Measurements from ENCODE around the gene PNPLA5.

PNPLA5 gene

DNA sequence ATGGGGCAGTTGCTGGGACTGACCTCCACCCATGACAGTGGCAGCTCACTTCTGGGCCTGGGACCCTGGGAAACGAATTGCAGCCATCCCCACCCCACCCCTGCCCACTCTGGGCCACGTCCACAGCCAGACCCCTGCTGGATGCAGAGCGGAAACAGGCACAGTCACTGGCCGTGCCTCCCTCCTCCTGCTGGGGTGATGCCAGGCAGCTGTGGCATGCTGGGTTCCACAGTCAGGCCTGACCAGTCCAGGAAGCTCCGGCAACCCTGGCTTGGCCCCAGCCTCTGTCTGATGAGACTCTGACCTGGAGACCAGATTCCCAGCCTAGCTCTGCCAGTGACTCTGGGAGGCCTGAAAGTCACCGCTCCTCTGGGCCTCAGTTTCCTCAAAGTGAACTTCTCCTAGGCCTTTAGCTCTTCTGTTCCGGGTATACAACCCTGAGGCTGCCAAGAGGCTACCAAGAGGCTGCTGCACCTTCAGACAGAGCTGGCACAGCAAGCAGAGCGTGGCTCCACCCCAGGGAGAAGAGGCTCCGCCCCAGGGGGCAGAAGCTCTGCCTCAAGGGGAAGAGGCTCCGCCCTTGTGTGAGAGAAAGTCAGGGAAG is 38.4 kb downstream of the PNPLA5 start:
- DNase-seq: no peak

DNA sequence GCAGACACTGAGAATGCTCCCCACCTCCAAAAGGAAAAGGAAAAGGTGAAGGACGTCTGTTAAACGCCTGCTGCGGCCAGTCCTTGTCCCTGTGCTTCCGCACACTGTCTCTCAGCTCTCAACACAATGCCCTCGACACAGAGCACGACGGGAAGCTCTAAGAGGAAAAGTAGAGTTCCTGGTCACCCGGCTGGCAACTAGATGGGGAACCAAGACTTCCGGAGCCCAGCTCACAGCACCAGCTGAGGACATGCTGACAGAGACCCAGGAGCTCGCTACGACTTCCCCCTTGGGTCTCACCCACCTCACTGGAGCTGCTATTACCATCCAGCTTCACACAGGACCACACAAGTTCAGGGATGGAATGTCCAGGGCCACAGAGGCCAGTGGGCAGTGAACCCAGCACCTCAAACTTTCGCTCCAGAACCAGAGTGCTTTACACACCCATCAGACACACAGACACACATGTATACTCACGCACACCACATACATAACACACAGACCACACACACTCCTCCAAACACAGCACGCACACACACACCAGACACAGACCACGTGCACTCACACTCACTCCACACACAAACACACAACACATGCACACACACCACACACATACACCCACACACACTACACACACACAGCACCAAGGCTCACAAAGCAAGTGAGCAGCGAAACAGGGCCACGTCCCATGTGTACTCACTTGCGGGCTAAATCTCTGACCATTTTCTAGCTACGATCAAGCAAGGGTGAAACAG is 39.1 kb downstream of the PNPLA5 start:
- no peak for DNase-seq

GRCh38 chr22:43851979-43852307 is 39.9 kb downstream of the PNPLA5 start:
- DNase-seq: no peak

GRCh38 chr22:43851058-43851978 is 40.5 kb downstream of the PNPLA5 start:
- no peak for DNase-seq

GRCh38 chr22:43850529-43850928 is 41.3 kb downstream of the PNPLA5 start:
- DNase-seq: no peak

- peak; percentile 13 for DNase-seq
These were observed 42.1 kb downstream of the PNPLA5 start for GRCh38 chr22:43849731-43850130.

DNA sequence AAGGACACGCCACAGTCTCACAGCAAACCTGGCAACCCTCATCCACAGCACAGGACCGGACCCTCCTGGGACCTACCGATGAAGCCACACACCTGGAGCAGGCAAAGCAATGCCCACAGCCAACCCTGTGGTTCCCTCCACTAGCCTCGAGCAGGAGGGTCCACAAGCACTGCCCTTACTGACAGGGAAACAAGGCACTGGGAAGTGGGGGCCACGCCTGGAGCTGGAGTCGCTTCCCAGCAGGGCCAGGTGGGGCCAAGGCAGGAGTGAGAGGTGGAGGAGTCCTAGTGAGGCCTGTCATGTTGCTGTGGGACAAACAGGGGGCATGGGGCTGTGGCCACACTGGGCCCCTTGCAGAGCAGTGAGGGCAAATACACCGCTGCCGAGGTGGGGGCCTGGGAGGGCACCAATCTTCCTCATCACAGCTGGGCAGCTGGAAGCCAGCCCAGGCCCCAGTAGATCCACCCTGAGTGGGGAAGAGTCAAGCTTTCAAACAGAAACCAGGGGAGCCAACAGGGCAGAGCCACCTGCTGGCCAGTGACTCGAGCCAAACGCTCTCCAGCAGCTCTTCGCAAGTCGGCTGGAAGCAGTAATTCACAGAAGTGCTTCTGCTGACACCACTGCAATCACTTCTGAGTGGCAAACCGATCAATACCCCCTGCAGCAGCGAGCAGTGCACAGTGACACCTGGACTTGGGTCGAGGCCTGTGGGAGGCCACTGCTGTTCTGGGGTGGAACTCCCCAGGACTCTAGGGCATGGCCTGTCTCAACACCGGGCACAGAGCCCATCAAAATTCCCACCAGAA is 43.2 kb downstream of the PNPLA5 start:
- DNase-seq: peak; percentile 49

DNA sequence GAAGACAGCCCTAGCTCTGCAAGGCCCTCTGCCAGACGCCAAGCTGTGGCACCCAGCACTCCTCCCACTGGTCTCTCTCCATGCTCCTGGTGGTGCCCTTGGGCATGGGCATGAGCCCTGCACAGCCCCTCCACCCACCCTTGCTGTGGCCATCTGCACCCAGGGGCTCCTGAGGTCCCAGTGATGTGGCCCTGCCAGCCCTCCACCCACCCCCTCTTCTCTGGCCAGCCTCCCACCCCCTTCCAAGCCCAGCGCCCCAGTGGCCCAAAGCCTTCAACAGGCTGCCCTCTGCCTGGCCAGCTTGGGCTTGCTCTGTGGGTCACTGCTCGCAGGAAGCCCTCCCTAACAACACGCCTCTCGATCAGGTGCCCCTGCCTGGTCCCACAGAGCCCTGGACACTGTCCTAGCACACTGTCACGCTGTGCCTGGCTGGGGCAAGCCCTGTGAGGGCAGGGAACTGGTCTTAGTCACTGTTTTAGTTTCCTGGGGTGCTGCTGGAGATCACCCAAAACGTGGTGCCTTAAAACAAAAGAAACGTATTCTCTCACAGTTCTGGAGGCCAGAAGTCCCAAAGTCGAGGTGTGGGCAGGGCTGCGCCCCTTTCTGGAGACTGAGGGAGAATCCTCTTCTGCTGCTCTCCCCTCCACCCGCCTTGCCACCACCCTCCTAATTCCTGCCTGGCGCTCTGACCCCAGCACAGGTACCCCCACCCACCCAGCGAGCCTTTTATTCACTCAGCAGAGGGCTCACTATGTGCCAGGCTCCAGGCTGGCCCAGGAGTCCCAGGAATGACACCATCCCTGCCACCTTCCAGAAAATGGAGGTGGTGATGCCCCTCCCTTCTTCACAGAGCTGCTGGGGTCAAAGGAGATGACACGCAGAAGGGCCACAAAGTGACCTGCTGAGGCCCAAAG is 44.2 kb downstream of the PNPLA5 start:
- DNase-seq: no peak

DNA sequence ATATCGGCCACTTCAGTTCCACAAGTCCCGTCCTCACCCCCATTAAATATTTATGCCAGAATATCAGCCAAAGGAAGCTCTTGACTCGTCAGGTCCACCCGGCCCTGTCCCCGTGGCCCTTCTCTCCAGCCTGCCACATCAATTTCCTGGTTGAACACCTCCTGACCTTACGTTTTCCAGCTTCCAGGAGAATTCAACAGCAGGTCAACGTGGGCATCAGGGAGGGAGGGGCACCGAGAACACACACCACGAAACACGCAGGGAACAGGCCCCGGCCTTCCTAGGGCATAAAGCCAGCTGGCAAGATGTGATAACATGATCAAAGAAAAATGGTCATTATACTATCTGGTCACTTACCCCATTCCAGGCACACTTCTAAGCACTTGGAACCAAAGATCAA is 44.8 kb downstream of the PNPLA5 start:
- DNase-seq: no peak

- DNase-seq: no peak
These were observed 45.8 kb downstream of the PNPLA5 start for GRCh38 chr22:43845981-43846380.

DNA sequence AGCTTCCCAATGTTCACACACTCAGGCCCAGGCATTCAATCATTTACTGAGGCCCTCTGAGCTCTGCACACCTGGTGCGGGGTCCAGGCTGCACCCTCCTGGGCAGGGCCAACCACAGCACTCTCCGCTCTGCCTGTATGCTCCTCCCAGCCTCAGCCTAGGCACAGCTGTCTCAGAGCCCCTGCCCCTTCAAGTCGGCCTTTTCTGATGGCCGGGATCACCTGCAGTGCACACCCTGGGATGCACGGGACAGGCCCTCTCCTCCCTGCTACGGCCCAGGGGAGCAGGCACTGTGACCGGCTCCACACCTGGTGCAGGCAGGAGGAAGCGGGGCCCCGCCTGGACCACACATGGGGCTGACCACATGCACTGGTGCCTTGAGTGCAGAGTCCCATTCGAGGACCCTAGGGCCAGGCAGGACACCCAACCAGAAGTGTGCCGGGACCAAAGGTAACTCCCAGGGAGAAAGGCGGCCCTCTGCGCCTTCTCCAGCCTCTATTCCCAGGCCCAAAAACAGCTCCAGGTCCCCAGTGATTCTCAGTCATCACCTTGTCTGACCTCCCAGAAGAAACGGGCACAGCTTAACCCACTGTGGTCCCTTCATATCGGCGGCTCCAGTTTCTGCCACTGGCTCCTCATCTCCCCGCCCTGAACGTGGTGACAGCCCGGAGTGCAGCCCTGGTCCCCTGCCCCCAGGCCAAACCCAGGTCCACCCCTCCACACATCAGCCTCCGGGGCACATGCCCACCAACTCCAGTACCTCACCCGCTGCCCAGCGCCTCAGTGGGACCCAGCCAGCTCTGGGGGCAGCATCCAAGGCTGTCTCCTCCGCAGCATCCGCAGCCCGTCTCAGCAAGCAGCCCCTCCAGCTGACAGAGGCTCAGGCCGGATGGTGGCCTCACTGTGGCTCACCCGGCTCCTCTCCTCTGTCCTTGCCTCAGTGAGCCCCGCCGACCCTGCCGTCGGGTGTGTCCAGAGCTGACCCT is 47.0 kb downstream of the PNPLA5 start:
- no peak for DNase-seq

DNA sequence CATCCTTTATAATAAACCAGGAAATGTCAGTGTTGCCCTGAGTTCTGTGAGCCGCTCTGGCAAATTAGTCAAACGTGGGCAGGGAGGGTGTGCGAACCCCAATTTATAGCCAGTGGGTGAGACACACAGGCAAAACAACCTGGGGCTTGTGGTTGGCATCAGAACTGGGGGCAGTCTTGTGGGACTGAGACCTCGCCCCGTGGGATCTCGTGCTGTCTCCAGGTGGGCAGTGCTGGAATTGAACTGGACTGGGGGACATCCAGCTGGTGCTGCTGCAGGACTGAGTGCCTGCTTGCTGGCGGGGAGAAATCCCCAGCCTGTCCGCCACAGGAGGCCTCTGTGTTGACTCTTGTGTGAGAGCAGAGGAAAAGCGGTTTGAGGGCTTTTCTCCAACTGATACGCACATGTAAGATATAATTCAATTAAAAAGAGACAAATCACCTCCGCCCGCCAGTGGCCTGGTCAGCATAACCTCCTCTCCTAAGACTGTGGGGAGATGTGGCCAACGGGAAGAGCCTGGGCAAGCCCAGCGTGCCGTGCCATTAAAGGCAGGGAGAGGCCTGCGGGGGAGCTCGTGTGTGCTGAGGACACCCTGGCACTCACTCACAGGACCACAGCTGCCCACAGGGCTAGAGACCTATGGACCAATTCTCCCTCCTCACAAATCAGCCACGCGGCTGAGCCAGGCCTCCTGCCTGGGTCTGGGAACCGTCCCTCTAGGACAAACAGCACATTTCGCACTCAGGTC is 47.9 kb downstream of the PNPLA5 start:
- no peak for DNase-seq

DNA sequence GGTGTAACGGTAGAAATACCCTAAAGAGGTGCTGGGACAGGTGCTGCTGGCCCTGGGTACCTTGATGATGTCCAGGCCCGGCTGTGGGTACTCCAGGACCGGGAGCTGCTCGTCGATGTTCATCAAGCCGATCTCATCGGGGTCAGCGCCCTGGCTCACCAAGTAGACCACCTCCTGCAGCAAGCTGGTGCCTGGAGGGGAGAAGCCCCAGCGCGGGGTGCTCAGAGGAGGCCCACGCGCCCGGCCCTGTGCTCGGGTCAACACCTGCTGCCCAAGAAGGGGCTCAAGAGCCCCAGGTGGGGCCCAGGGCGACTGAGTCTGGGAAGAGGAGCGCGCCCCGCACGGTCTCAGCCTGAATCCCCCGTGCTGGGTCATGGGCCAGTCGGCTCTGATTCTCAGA is 50.1 kb downstream of the PNPLA5 start:
- no peak for DNase-seq

GRCh38 chr22:43840851-43841250 is 51.0 kb downstream of the PNPLA5 start:
- no peak for DNase-seq

DNA sequence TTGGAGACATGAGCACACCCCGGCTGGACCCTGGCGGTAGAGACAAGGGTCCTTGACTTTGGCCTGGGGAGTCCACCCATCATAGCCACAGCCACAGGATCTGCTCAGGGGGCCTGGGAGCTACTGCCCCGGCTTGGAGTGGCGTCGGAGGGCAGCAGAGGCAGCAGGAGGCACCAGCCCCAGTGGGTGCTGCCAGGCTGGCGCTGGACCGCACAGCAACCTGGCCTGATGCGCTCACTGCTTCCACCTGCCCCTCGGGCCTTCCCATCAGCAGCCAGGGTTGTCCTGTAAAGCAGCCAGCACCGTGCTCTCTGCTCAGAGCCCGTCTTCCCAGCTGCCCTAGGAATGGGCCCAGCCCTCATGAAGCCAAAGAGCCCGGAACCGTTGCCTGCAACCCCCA is 51.4 kb downstream of the PNPLA5 start:
- no peak for DNase-seq

GRCh38 chr22:43839781-43840180 is 52.0 kb downstream of the PNPLA5 start:
- DNase-seq: no peak

- no peak for DNase-seq
These were observed 53.1 kb downstream of the PNPLA5 start for GRCh38 chr22:43838571-43839307.

DNA sequence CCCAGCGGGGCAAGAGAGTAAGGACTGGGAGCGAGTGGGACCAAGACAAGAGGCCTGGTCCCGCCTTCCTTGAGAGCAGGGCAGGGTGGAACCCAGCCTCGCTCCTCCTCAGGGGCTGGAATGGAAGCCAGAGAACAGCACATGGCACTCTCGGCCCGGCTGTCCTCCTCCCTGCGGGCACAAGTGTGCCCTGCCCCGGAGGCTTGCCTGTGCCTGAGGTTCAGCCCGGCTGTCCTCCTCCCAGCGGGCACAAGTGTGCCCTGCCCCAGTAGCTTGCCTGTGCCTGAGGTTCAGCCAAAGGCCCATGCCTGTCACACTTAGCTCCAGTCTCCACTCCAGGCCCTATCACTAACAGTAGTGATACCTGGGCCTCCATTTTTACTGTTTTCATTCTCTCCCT is 53.7 kb downstream of the PNPLA5 start:
- DNase-seq: no peak

- no peak for DNase-seq
These were observed 54.1 kb downstream of the PNPLA5 start for GRCh38 chr22:43837666-43838065.

All from DMS79 treated with DMSO at 0.1 percent for 48 hours (cell line).